Osteoblast (primary cell): Measurements from ENCODE around the gene PWWP2B. TPM values are rescaled to one million over a fixed set of nuclear protein-coding genes. Genes with fewer than 3 reads are reported as not detected.
"Not testable (repeated sequence)": the region's sequence is repeated elsewhere in the genome, so short reads cannot be mapped to it uniquely, and the experiment has no call there.

Experiments used
- DNase-seq: peaks from one replicate; pipeline ENCODE4 v3.0.0; 2011; ENCODE audit warnings: low spot score, mixed read lengths; ENCODE audit not compliant: insufficient read length; ENCODE audit errors: missing footprints
- H2AFZ ChIP-seq: 2 replicates; pipeline ENCODE4 v1.6.0; 2011; ENCODE audit warnings: mild to moderate bottlenecking, low read length
- H3K27ac ChIP-seq: 2 replicates; pipeline ENCODE4 v1.5.1; 2011; ENCODE audit warnings: mild to moderate bottlenecking, low read depth, low read length, moderate library complexity
- H3K27me3 ChIP-seq: 2 replicates; pipeline ENCODE4 v1.6.0; 2012; ENCODE audit warnings: mild to moderate bottlenecking, control low read depth, inconsistent platforms, low read length, moderate library complexity; ENCODE audit not compliant: insufficient read depth
- H3K36me3 ChIP-seq: 2 replicates; pipeline ENCODE4 v1.5.1; 2011; ENCODE audit warnings: mild to moderate bottlenecking, low read length, control low read depth, moderate library complexity; ENCODE audit not compliant: insufficient read depth
- H3K4me1 ChIP-seq: 2 replicates; pipeline ENCODE4 v1.5.1; 2011; ENCODE audit warnings: mild to moderate bottlenecking, low read length, control low read depth, moderate library complexity; ENCODE audit not compliant: insufficient read depth
- H3K4me2 ChIP-seq: 2 replicates; pipeline ENCODE4 v1.6.0; 2011; ENCODE audit warnings: mild to moderate bottlenecking, low read length; ENCODE audit not compliant: insufficient read depth
- H3K4me3 ChIP-seq: fragments of 200-600 bp; sonication (generic); 3 replicates; pipeline ENCODE4 v1.5.1; 2012; ENCODE audit warnings: mild to moderate bottlenecking, low read length, inconsistent platforms; ENCODE audit not compliant: insufficient read depth
- H3K79me2 ChIP-seq: 2 replicates; pipeline ENCODE4 v1.6.0; 2012; ENCODE audit warnings: mild to moderate bottlenecking, low read length, control low read depth, inconsistent platforms; ENCODE audit not compliant: insufficient read depth
- H3K9me3 ChIP-seq: 2 replicates; pipeline ENCODE4 v1.5.1; 2011; ENCODE audit warnings: low read depth, low read length, control low read depth
- H4K20me1 ChIP-seq: 2 replicates; pipeline ENCODE4 v1.6.0; 2012; ENCODE audit warnings: mild to moderate bottlenecking, low read length, control low read depth; ENCODE audit not compliant: insufficient read depth
- total RNA-seq: library from RNA; depleted of rRNA; stranded (reverse); fragments of >200 nt; gene quantifications from 2 replicates; pipeline ENCODE4 v1.2.3, GENCODE V29; 2012
- TF ChIP-seq, protein P1 (sequence below): IDR thresholded peaks from 2 replicates; pipeline ENCODE4 v1.5.1; 2011; ENCODE audit warnings: mild to moderate bottlenecking, low read depth, low read length, moderate library complexity; ENCODE audit errors: extremely low read depth

Gene PWWP2B
- total RNA-seq, 1 donor = 18.5 TPM

DNA sequence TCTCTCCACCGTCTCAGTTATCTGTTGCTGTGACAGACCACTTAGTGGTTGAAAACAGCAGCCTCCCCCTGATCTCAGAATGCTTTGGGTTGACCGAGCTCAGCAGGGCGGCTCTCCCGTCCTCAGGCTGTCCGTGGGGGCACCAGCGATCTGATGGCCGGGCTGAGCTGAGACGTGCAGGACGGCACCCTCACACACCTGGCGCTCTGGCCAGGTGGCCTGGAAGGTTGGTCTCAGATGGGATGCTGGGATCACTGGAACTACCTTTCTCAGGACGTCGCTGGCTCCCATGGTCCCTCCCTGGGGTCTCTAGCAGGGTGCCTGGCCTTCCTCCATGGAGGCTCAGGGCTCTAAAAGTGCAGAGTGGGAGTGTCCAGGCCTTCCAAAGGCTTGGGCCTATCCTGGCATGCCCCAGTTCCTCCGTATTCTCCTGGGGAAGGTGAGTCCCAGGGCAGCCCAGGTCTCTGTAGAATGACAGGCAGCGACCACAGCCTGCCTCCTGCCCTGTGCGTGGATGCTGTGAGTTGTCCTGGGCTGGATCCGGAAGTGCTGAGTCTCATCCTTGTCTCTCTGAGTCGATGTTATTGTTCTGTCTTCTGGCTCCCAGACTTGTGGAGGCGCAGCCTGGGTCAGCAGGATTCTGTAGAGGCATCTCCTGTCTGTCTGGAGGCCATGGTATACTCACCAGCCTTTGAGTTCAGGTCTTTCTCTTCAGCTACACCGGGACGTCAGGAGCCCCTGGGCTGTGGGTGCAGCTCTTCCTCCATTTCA, 12.2 kb upstream of the PWWP2B start:
- no peak overlapping the region for H3K27ac ChIP-seq
- TF ChIP-seq, protein P1, sequence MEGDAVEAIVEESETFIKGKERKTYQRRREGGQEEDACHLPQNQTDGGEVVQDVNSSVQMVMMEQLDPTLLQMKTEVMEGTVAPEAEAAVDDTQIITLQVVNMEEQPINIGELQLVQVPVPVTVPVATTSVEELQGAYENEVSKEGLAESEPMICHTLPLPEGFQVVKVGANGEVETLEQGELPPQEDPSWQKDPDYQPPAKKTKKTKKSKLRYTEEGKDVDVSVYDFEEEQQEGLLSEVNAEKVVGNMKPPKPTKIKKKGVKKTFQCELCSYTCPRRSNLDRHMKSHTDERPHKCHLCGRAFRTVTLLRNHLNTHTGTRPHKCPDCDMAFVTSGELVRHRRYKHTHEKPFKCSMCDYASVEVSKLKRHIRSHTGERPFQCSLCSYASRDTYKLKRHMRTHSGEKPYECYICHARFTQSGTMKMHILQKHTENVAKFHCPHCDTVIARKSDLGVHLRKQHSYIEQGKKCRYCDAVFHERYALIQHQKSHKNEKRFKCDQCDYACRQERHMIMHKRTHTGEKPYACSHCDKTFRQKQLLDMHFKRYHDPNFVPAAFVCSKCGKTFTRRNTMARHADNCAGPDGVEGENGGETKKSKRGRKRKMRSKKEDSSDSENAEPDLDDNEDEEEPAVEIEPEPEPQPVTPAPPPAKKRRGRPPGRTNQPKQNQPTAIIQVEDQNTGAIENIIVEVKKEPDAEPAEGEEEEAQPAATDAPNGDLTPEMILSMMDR = no peak
- no peak overlapping the region for H3K4me3 ChIP-seq
- no peaks in the 10 kb centered on the region for H3K36me3 ChIP-seq
- H3K9me3 ChIP-seq = no peaks in the 10 kb centered on the region
- H2AFZ ChIP-seq = no peak overlapping the region
- no peaks in the 10 kb centered on the region for H3K79me2 ChIP-seq
- DNase-seq = peak; percentile 89
- no peaks in the 10 kb centered on the region for H3K4me1 ChIP-seq
- no peak overlapping the region for H3K4me2 ChIP-seq
- no peaks in the 10 kb centered on the region for H4K20me1 ChIP-seq
- H3K27me3 ChIP-seq = no peaks in the 10 kb centered on the region

DNA sequence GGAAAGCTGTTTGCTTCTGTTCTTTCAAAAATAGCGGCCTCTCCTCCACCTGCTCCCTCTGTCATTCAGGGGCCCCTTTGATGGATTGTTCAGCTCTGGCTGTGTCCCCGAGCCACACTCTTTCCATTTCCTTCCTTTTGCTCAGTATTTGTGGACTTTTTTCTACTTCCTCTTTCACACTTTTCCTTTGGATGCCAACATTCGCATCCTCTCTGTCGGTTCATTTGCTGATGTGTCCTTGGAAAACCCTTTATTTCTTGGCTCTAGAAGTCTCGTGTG, 11.7 kb upstream of the PWWP2B start:
- Histone ChIP-seq H3K27me3 (no peaks in the 10 kb centered on the region), H3K9me3 (no peaks in the 10 kb centered on the region), H3K4me3 (no peak overlapping the region), H3K36me3 (no peaks in the 10 kb centered on the region), H2AFZ (no peak overlapping the region), H4K20me1 (no peaks in the 10 kb centered on the region), H3K4me1 (no peaks in the 10 kb centered on the region), H3K27ac (no peak overlapping the region), H3K79me2 (no peaks in the 10 kb centered on the region), H3K4me2 (no peak overlapping the region)
- DNase-seq = no peak
- TF ChIP-seq, protein P1 = no peak

DNA sequence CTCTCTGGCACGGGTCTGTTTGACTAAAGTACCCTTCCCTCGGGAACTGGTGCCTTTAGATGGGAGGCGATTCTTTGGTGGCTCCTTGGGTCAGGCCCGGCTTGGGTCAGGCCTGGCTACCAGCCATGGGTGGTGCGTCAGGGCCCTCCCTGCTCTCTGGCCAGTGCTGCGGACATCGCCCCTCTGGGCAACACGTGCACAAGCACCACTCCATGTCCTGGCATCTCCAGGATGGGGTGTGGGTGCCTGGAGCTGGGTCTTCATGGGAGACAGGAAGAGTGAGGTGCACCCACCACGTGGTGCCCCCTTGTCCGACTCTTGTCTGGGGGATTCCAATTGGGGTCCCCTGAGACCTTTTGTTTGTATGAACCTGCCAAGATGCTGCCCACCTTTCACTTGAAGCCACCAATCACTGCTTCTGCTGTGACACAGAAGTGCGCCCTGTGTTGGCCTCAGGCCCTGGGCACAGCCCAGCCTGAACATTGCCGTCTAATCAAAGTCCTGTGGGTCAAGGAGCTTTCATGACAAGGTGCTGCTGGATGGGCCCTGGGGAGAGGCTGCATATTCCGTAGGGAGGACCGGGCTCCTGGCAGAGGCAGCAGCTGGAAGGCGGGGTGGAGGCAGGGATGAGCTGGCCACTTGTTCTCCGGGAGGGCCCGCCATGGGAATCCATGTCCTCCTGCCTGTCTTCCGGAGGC, 11.1 kb upstream of the PWWP2B start:
- no peaks in the 10 kb centered on the region for H3K79me2 ChIP-seq
- DNase-seq = peak; percentile 71
- H3K27ac ChIP-seq = no peak overlapping the region
- no peaks in the 10 kb centered on the region for H3K9me3 ChIP-seq
- TF ChIP-seq, protein P1 = no peak
- H3K27me3 ChIP-seq = no peaks in the 10 kb centered on the region
- H3K4me3 ChIP-seq = no peak overlapping the region
- H2AFZ ChIP-seq = no peak overlapping the region
- no peak overlapping the region for H3K4me2 ChIP-seq
- H3K4me1 ChIP-seq = no peaks in the 10 kb centered on the region
- no peaks in the 10 kb centered on the region for H3K36me3 ChIP-seq
- no peaks in the 10 kb centered on the region for H4K20me1 ChIP-seq

DNA sequence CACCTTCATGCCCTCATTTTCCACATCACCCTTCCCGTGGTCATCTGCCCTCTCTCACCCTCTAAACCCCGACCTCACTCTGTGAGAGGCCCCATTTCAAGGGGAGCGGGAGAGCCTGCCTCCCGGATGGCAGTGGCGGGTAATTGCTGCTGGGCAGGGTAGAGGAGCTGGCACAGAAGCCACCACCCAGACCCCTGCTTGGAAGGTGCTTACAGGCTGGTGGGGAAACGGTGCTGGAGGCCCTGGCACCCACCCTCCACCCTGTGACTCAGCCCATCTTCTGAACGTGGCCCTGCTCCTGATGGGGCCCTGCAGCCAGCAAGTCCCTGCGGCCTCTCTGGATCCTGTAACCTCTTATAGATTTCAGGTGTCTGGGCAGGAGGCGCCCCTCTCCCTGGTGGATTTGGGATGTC, 10.6 kb upstream of the PWWP2B start:
- peak; percentile 89 for DNase-seq
- TF ChIP-seq, protein P1 = no peak
- H3K27me3 ChIP-seq = no peaks in the 10 kb centered on the region

DNA sequence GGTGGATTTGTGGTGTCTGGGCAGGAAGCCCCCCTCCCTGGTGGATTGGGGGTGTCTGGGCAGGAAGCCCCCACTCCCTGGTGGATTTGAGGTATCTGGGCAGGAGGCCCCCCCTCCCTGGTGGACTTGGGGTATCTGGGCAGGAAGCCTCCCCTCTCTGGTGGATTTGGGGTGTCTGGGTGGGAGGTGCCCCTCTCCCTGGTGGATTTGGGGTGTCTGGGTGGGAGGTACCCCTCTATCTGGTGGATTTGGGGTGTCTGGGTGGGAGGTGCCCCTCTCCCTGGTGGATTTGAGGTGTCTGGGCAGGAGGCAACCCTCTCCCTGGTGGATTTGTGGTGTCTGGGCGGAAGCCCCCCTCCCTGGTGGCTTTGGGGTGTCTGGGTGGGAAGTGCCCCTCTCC, 10.1 kb upstream of the PWWP2B start:
- H3K79me2 ChIP-seq, H3K36me3 ChIP-seq, H3K9me3 ChIP-seq, H3K27ac ChIP-seq, H3K4me3 ChIP-seq, H3K4me2 ChIP-seq, H3K4me1 ChIP-seq, DNase-seq, H3K27me3 ChIP-seq, H4K20me1 ChIP-seq, H2AFZ ChIP-seq: not testable (repeated sequence)

More for the DNA sequence above, 10.6 kb upstream of the PWWP2B start:
- H3K4me3 ChIP-seq = no peak overlapping the region
- H3K27ac ChIP-seq = no peak overlapping the region
- no peak overlapping the region for H3K4me2 ChIP-seq
- H3K4me1 ChIP-seq = no peaks in the 10 kb centered on the region
- H3K79me2 ChIP-seq = no peaks in the 10 kb centered on the region
- no peaks in the 10 kb centered on the region for H3K36me3 ChIP-seq
- H2AFZ ChIP-seq = no peak overlapping the region
- H4K20me1 ChIP-seq = no peaks in the 10 kb centered on the region
- no peaks in the 10 kb centered on the region for H3K9me3 ChIP-seq
